ENCODE results near the gene LRRC58.

LRRC58 gene

DNA sequence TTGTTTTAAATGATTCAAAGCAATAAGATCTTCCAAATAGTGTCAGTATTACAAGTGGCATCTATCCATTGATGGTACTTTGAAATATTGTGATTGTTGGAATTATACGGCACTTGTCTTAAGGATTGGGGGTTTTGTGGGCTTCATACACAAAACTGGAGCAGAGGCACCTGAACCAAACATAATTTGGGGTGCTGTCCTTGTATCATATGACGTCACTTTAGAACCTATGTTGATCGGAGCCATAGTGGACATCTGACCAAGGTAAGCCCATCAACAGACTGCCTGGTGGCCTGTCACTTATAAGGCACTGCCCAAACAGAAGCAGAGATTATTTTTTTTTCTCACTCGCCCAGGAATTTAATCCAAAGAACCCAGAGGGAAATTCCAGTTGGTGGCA lies 2.9 kb upstream of the LRRC58 start:
- WGBS = 96% methylated on average over 4 of the region's 4 CpGs
- H3K4me2 ChIP-seq (ENCODE audit: low read length, poor library complexity, severe bottlenecking) = no peak overlapping the region
- H3K18ac ChIP-seq (ENCODE audit: low read depth in 1 of 2, low read length in 2 of 2) = no peak overlapping the region
- H3K14ac ChIP-seq (ENCODE audit: low read length in 2 of 2) = no peak overlapping the region
- H3K23ac ChIP-seq (ENCODE audit: low read length in 2 of 2) = no peak overlapping the region
- DNase-seq = no peak
- no peak overlapping the region for H2AK5ac ChIP-seq (ENCODE audit: low read length, severe bottlenecking)
- no peak overlapping the region for H4K8ac ChIP-seq (ENCODE audit: low read length)
- H3K4me3 ChIP-seq (ENCODE audit: insufficient read depth in 1 of 2, low read depth in 1 of 2, low read length in 2 of 2) = no peak overlapping the region
- H3K27me3 ChIP-seq (ENCODE audit: control insufficient read depth in 1 of 2, insufficient read depth in 1 of 2, low read length in 2 of 2) = no peaks in the 10 kb centered on the region
- no peak overlapping the region for H3K4ac ChIP-seq (ENCODE audit: low read depth in 1 of 2, low read length in 2 of 2)
- no peak overlapping the region for H2AFZ ChIP-seq (ENCODE audit: low read depth, low read length)
- H4K91ac ChIP-seq (ENCODE audit: low read length) = no peak overlapping the region
- H2BK5ac ChIP-seq (ENCODE audit: low read depth, low read length, poor library complexity, severe bottlenecking) = no peak overlapping the region
- no peak overlapping the region for H2BK120ac ChIP-seq (ENCODE audit: low read depth, low read length)
- no peak overlapping the region for H3K27ac ChIP-seq (ENCODE audit: low read length, poor library complexity, severe bottlenecking)
- no peak overlapping the region for H2BK12ac ChIP-seq (ENCODE audit: low read length in 2 of 2)
- no peaks in the 10 kb centered on the region for H3K9me3 ChIP-seq (ENCODE audit: control insufficient read depth, low read length)
- no peak overlapping the region for H2BK15ac ChIP-seq (ENCODE audit: low read depth, poor library complexity, severe bottlenecking)
- H3K9ac ChIP-seq (ENCODE audit: low read length) = no peak overlapping the region
- H3K36me3 ChIP-seq (ENCODE audit: control insufficient read depth in 1 of 2, insufficient read depth in 2 of 2, low read depth in 1 of 2, low read length in 2 of 2) = peaks cover 0 to under 1% of the 10 kb centered on the region in 2 experiments
- peaks cover 3% of the 10 kb centered on the region for H3K4me1 ChIP-seq (ENCODE audit: control insufficient read depth, insufficient read depth, low read depth, low read length)
- peaks cover 2% of the 10 kb centered on the region for H3K79me1 ChIP-seq (replicated peaks; ENCODE audit: low read length, poor library complexity, severe bottlenecking)

DNA sequence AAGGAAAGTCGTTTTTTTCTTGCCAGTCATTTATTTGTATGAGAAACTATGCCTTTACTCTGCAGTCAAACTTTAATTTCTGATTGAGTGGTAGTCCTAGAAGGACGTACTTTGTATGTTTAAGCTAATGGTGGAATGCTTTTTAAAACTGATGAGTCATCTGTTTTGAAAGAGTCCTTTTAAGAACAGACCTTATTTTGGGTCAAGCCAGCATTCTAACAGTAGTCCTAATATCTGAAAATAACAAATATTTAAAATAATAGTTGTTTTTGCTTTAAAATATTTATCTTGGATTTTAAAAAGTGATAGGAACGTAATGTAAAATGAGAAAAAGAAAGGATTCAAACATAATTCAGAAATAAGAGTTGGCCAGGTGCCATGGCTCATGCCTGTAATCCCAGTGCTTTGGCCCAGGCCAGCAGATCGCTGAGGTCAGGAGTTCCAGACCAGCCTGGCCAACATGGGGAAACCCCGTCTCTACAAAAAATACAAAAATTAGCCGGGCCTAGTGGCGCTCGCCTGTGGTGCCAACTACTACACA lies 1.3 kb upstream of the LRRC58 start:
- no peak overlapping the region for H2AK5ac ChIP-seq (ENCODE audit: low read length, severe bottlenecking)
- no peak overlapping the region for H3K4me2 ChIP-seq (ENCODE audit: low read length, poor library complexity, severe bottlenecking)
- peak overlapping the region; percentile 97 for H3K9ac ChIP-seq (ENCODE audit: low read length)
- peak overlapping the region; percentile 46 for H4K8ac ChIP-seq (ENCODE audit: low read length)
- H2BK15ac ChIP-seq (ENCODE audit: low read depth, poor library complexity, severe bottlenecking) = no peak overlapping the region
- DNase-seq = peak; percentile 75
- H3K23ac ChIP-seq (ENCODE audit: low read length in 2 of 2) = no peak overlapping the region
- no peaks in the 10 kb centered on the region for H3K27me3 ChIP-seq (ENCODE audit: control insufficient read depth in 1 of 2, insufficient read depth in 1 of 2, low read length in 2 of 2)
- H4K91ac ChIP-seq (ENCODE audit: low read length) = no peak overlapping the region
- no peaks in the 10 kb centered on the region for H3K9me3 ChIP-seq (ENCODE audit: control insufficient read depth, low read length)
- H3K27ac ChIP-seq (ENCODE audit: low read length, poor library complexity, severe bottlenecking) = no peak overlapping the region
- H3K79me1 ChIP-seq (replicated peaks; ENCODE audit: low read length, poor library complexity, severe bottlenecking) = peaks cover 6% of the 10 kb centered on the region
- H3K14ac ChIP-seq (ENCODE audit: low read length in 2 of 2) = no peak overlapping the region
- H2BK12ac ChIP-seq (ENCODE audit: low read length in 2 of 2) = no peak overlapping the region
- no peak overlapping the region for H2BK5ac ChIP-seq (ENCODE audit: low read depth, low read length, poor library complexity, severe bottlenecking)
- H2BK120ac ChIP-seq (ENCODE audit: low read depth, low read length) = no peak overlapping the region
- no peak overlapping the region for H3K18ac ChIP-seq (ENCODE audit: low read depth in 1 of 2, low read length in 2 of 2)
- H2AFZ ChIP-seq (ENCODE audit: low read depth, low read length) = no peak overlapping the region
- WGBS = 86% methylated on average over 6 of the region's 8 CpGs
- H3K4ac ChIP-seq (ENCODE audit: low read depth in 1 of 2, low read length in 2 of 2) = no peak overlapping the region
- H3K4me3 ChIP-seq (ENCODE audit: insufficient read depth in 1 of 2, low read depth in 1 of 2, low read length in 2 of 2) = peak overlapping the region in 1 of 2 experiments; percentile 87
- peaks cover 0 to 8% of the 10 kb centered on the region in 2 experiments for H3K36me3 ChIP-seq (ENCODE audit: control insufficient read depth in 1 of 2, insufficient read depth in 2 of 2, low read depth in 1 of 2, low read length in 2 of 2)
- H3K4me1 ChIP-seq (ENCODE audit: control insufficient read depth, insufficient read depth, low read depth, low read length) = peaks cover 5% of the 10 kb centered on the region

DNA sequence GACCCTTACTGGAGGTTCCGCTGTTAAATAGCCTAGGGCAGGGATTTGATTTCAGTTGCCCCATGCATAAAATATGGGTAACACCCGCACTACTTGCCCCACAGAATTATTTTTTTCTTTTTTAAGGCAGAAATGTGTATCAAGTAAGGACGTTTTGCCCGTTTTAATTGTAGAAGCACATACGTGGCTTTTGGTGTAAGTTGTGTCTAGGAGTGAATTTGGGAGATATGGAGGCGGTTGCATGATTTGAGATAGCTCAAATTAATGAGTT lies 636 bp upstream of the LRRC58 start:
- Histone ChIP-seq H2BK120ac (ENCODE audit: low read depth, low read length) (no peak overlapping the region), H3K4me1 (ENCODE audit: control insufficient read depth, insufficient read depth, low read depth, low read length) (peaks cover 5% of the 10 kb centered on the region), H3K14ac (ENCODE audit: low read length in 2 of 2) (no peak overlapping the region), H2AFZ (ENCODE audit: low read depth, low read length) (no peak overlapping the region), H3K36me3 (ENCODE audit: control insufficient read depth in 1 of 2, insufficient read depth in 2 of 2, low read depth in 1 of 2, low read length in 2 of 2) (peaks cover 0 to 11% of the 10 kb centered on the region in 2 experiments), H2AK5ac (ENCODE audit: low read length, severe bottlenecking) (no peak overlapping the region), H3K4me2 (ENCODE audit: low read length, poor library complexity, severe bottlenecking) (peak overlapping the region; percentile 77), H3K27ac (ENCODE audit: low read length, poor library complexity, severe bottlenecking) (peak overlapping the region; percentile 78), H3K18ac (ENCODE audit: low read depth in 1 of 2, low read length in 2 of 2) (peak overlapping the region in 1 of 2 experiments; percentile 86), H3K79me1 (replicated peaks; ENCODE audit: low read length, poor library complexity, severe bottlenecking) (peaks cover 6% of the 10 kb centered on the region), H3K27me3 (ENCODE audit: control insufficient read depth in 1 of 2, insufficient read depth in 1 of 2, low read length in 2 of 2) (no peaks in the 10 kb centered on the region), H4K8ac (ENCODE audit: low read length) (no peak overlapping the region), H3K9ac (ENCODE audit: low read length) (peak overlapping the region; percentile 97), H3K4ac (ENCODE audit: low read depth in 1 of 2, low read length in 2 of 2) (peak overlapping the region in 1 of 2 experiments; percentile 41), H3K9me3 (ENCODE audit: control insufficient read depth, low read length) (no peaks in the 10 kb centered on the region), H2BK15ac (ENCODE audit: low read depth, poor library complexity, severe bottlenecking) (no peak overlapping the region), H3K4me3 (ENCODE audit: insufficient read depth in 1 of 2, low read depth in 1 of 2, low read length in 2 of 2) (peak overlapping the region; percentile 87 to 97), H4K91ac (ENCODE audit: low read length) (no peak overlapping the region), H2BK12ac (ENCODE audit: low read length in 2 of 2) (no peak overlapping the region), H3K23ac (ENCODE audit: low read length in 2 of 2) (no peak overlapping the region), H2BK5ac (ENCODE audit: low read depth, low read length, poor library complexity, severe bottlenecking) (peak overlapping the region; percentile 3)
- 6% methylated on average over 5 of the region's 6 CpGs for WGBS
- DNase-seq = no peak

DNA sequence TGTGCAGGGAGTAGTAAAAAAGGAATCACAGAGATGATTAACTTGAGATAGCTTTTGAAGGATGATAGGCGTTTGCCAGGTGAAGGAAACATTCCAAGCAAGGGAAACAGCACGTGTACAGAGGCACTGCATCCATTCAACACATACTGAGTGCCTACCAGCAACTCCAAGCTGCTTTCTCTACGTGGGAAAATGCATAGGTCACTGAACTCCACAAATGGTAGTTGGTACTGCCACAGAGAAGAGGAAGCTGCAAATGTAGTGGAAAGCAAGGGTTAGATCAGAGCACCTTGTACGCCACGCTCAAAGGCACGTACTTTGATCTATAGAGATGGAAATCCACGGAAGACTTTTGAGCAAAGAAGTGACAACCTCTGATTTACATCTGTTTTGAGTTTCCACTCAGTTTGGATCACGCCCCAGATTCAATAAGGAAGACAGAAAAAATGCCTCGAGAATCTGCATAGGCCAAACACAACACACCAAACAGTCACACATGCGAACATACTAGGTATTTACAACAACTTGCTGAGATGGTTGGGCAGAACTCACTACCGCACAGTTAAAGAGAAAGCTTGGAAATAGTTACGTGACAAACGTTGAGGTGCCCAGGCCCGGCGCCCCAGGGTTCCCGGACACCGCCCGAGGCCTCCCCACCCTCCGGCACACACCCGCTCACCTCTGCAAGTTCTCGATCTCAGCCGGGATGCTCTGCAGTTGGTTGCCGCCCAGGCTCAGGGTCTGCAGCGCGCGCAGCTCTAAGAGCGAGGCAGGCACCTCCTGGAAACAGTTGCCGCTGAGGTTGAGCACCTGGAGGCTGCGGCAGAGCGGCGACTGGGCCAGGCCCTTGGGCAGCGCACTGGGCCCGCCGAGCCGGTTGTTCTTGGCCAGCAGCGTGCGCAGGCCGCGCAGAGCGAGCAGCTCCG lies 826 bp downstream of the LRRC58 start:
- Histone ChIP-seq H3K14ac (ENCODE audit: low read length in 2 of 2) (peak overlapping the region in 1 of 2 experiments; percentile 99), H2BK120ac (ENCODE audit: low read depth, low read length) (no peak overlapping the region), H3K23ac (ENCODE audit: low read length in 2 of 2) (peak overlapping the region in 1 of 2 experiments; percentile 96), H4K8ac (ENCODE audit: low read length) (peak overlapping the region; percentile 82), H2BK12ac (ENCODE audit: low read length in 2 of 2) (peak overlapping the region in 1 of 2 experiments; percentile 83), H3K4me2 (ENCODE audit: low read length, poor library complexity, severe bottlenecking) (peak overlapping the region; percentile 77), H2BK15ac (ENCODE audit: low read depth, poor library complexity, severe bottlenecking) (no peak overlapping the region), H3K4me1 (ENCODE audit: control insufficient read depth, insufficient read depth, low read depth, low read length) (peaks cover 5% of the 10 kb centered on the region), H3K36me3 (ENCODE audit: control insufficient read depth in 1 of 2, insufficient read depth in 2 of 2, low read depth in 1 of 2, low read length in 2 of 2) (peaks cover 0 to 11% of the 10 kb centered on the region in 2 experiments), H3K79me1 (replicated peaks; ENCODE audit: low read length, poor library complexity, severe bottlenecking) (peaks cover 7% of the 10 kb centered on the region), H3K4ac (ENCODE audit: low read depth in 1 of 2, low read length in 2 of 2) (peak overlapping the region in 1 of 2 experiments; percentile 99), H2BK5ac (ENCODE audit: low read depth, low read length, poor library complexity, severe bottlenecking) (no peak overlapping the region), H3K9ac (ENCODE audit: low read length) (peak overlapping the region; percentile 97), H3K27ac (ENCODE audit: low read length, poor library complexity, severe bottlenecking) (peak overlapping the region; percentile 24), H3K27me3 (ENCODE audit: control insufficient read depth in 1 of 2, insufficient read depth in 1 of 2, low read length in 2 of 2) (no peaks in the 10 kb centered on the region), H3K18ac (ENCODE audit: low read depth in 1 of 2, low read length in 2 of 2) (peak overlapping the region; percentile 85 to 99), H2AK5ac (ENCODE audit: low read length, severe bottlenecking) (no peak overlapping the region), H3K4me3 (ENCODE audit: insufficient read depth in 1 of 2, low read depth in 1 of 2, low read length in 2 of 2) (peak overlapping the region; percentile 87 to 97), H2AFZ (ENCODE audit: low read depth, low read length) (peak overlapping the region; percentile 79), H3K9me3 (ENCODE audit: control insufficient read depth, low read length) (no peaks in the 10 kb centered on the region), H4K91ac (ENCODE audit: low read length) (peak overlapping the region; percentile 72)
- peak; percentile 32 for DNase-seq
- WGBS = 3% methylated on average over 41 of the region's 41 CpGs

Data from mesenchymal stem cell (in vitro differentiated cells and primary cell).